IMR-90 (cell line): ENCODE data around the gene FBRS.

Experiments used
- CTCF ChIP-seq: conservative IDR thresholded peaks from 2 replicates; pipeline ENCODE4 v1.5.1; 2012; ENCODE audit warnings: mild to moderate bottlenecking, low read depth, low read length, improper control_type of control experiment
- ELK1 ChIP-seq: fragments of 150-350 bp; IDR thresholded peaks from 2 replicates; pipeline ENCODE4 v1.6.1; 2016; ENCODE audit warnings: low read depth, mild to moderate bottlenecking, low read length, moderate library complexity, borderline replicate concordance

GRCh38 chr16:30660424-30661261, 2.4 kb downstream of the FBRS start:
- TF ChIP-seq CTCF (no peak), ELK1 (no peak)
